Neural cell (in vitro differentiated cells): ENCODE measurements around the gene PRRT1. TPM values are rescaled to one million over a fixed set of nuclear protein-coding genes. Genes with fewer than 3 reads are reported as not detected.

Experiments
- H2AFZ ChIP-seq: fragments of 200-600, 300-800 bp; sonication (generic), shearing (Covaris generic); 2 replicates; pipeline ENCODE4 v1.6.0; 2014; ENCODE audit warnings: low read depth, mild to moderate bottlenecking, antibody characterized with exemption, low read length, moderate library complexity
- H3F3A ChIP-seq: fragments of 200-600 bp; shearing (Covaris generic); 2 replicates; pipeline ENCODE4 v1.6.1; 2016; ENCODE audit warnings: mild to moderate bottlenecking, moderate library complexity, mixed read lengths, antibody characterized with exemption, low read length; ENCODE audit not compliant: insufficient read depth, poor library complexity, severe bottlenecking
- H3K27ac ChIP-seq: fragments of 200-600, 300-800 bp; sonication (generic), shearing (Covaris generic); 2 replicates; pipeline ENCODE4 v1.5.1; 2014; ENCODE audit warnings: mild to moderate bottlenecking, low read length, moderate library complexity
- H3K27me3 ChIP-seq: fragments of 300-800, 200-600 bp; sonication (generic), shearing (Covaris generic); 2 replicates; pipeline ENCODE4 v1.6.0; 2014; ENCODE audit warnings: mild to moderate bottlenecking, low read depth, low read length, moderate library complexity; ENCODE audit not compliant: insufficient read depth
- H3K36me3 ChIP-seq: fragments of 300-800, 200-600 bp; sonication (generic), shearing (Covaris generic); 2 replicates; pipeline ENCODE4 v1.5.1; 2014; ENCODE audit warnings: mild to moderate bottlenecking, antibody characterized with exemption, low read length, moderate library complexity; ENCODE audit not compliant: insufficient read depth
- H3K4me2 ChIP-seq: fragments of 300-800, 200-600 bp; sonication (generic), shearing (Covaris generic); 2 replicates; pipeline ENCODE4 v1.6.0; 2014; ENCODE audit warnings: mild to moderate bottlenecking, low read length
- H3K4me3 ChIP-seq: fragments of 300-800, 200-600 bp; sonication (generic), shearing (Covaris generic); 2 replicates; pipeline ENCODE4 v1.5.1; 2014; ENCODE audit warnings: mild to moderate bottlenecking, low read length, moderate library complexity
- H3K79me2 ChIP-seq: fragments of 200-600 bp; shearing (Covaris generic); replicated peaks from 2 replicates; pipeline ENCODE4 v1.6.0; 2014; ENCODE audit warnings: mild to moderate bottlenecking, low read length, moderate library complexity; ENCODE audit not compliant: insufficient read depth
- H3K9ac ChIP-seq: fragments of 300-800, 200-600 bp; sonication (generic), shearing (Covaris generic); 2 replicates; pipeline ENCODE4 v1.6.1; 2016; ENCODE audit warnings: mild to moderate bottlenecking, low read length, mixed read lengths
- H3K9me2 ChIP-seq: fragments of 200-600 bp; shearing (Covaris generic); 2 replicates; pipeline ENCODE4 v1.6.1; 2016; ENCODE audit warnings: mild to moderate bottlenecking, low read length, mixed read lengths; ENCODE audit not compliant: insufficient read depth
- H3K9me3 ChIP-seq: fragments of 200-600, 300-800 bp; sonication (generic), shearing (Covaris generic); 2 replicates; pipeline ENCODE4 v1.6.1; 2016; ENCODE audit warnings: mild to moderate bottlenecking, mixed run types, low read length, moderate library complexity, mixed read lengths
- H4K20me1 ChIP-seq: fragments of 200-600 bp; shearing (Covaris generic); 2 replicates; pipeline ENCODE4 v1.6.1; 2016; ENCODE audit warnings: mild to moderate bottlenecking, mixed run types; ENCODE audit not compliant: insufficient read depth
- EP300 ChIP-seq: fragments of 450-650 bp; conservative IDR thresholded peaks from 2 replicates; pipeline ENCODE4 v1.6.1; 2014; ENCODE audit warnings: antibody characterized with exemption, mild to moderate bottlenecking, moderate library complexity; ENCODE audit not compliant: poor library complexity, severe bottlenecking
- EZH2 ChIP-seq: fragments of 200-600, 300-800 bp; shearing (Covaris generic), sonication (generic); IDR thresholded peaks from 2 replicates; pipeline ENCODE4 v1.6.1; 2014; ENCODE audit warnings: antibody characterized with exemption, low read length, borderline replicate concordance, mild to moderate bottlenecking; ENCODE audit not compliant: insufficient read depth, poor library complexity, severe bottlenecking
- MXI1 ChIP-seq: fragments of 450-650 bp; conservative IDR thresholded peaks from 2 replicates; pipeline ENCODE4 v1.6.1; 2014; ENCODE audit warnings: antibody characterized with exemption, mild to moderate bottlenecking; ENCODE audit not compliant: poor library complexity, severe bottlenecking
- POLR2AphosphoS5 ChIP-seq: IDR thresholded peaks from 2 replicates; pipeline ENCODE4 v1.6.1; 2012
- RAD21 ChIP-seq: fragments of 450-650 bp; conservative IDR thresholded peaks from 2 replicates; pipeline ENCODE4 v1.6.1; 2014; ENCODE audit warnings: antibody characterized with exemption, mild to moderate bottlenecking, moderate library complexity
- SMC3 ChIP-seq: fragments of 450-650 bp; conservative IDR thresholded peaks from 2 replicates; pipeline ENCODE4 v1.6.1; 2014; ENCODE audit warnings: antibody characterized with exemption, mild to moderate bottlenecking, moderate library complexity; ENCODE audit not compliant: poor library complexity
- TAF1 ChIP-seq: IDR thresholded peaks from 2 replicates; pipeline ENCODE4 v1.6.1; 2012; ENCODE audit warnings: low read depth
- polyA plus RNA-seq: library from polyadenylated mRNA; depleted of rRNA; stranded (reverse); fragments of >200 nt; gene quantifications from 2 replicates; pipeline ENCODE4 v1.2.3, GENCODE V29; 2014
- TF ChIP-seq, protein P1 (sequence below): IDR thresholded peaks from 2 replicates; pipeline ENCODE4 v1.6.1; 2012; ENCODE audit warnings: borderline replicate concordance
- TF ChIP-seq, protein P2 (sequence below): fragments of 450-650 bp; IDR thresholded peaks from 2 replicates; pipeline ENCODE4 v1.5.1; 2014; ENCODE audit warnings: antibody characterized with exemption, mild to moderate bottlenecking, moderate library complexity; ENCODE audit not compliant: poor library complexity, severe bottlenecking

Gene PRRT1
- polyA plus RNA-seq, 1 donor from 2014 or later = 0.22 TPM

DNA sequence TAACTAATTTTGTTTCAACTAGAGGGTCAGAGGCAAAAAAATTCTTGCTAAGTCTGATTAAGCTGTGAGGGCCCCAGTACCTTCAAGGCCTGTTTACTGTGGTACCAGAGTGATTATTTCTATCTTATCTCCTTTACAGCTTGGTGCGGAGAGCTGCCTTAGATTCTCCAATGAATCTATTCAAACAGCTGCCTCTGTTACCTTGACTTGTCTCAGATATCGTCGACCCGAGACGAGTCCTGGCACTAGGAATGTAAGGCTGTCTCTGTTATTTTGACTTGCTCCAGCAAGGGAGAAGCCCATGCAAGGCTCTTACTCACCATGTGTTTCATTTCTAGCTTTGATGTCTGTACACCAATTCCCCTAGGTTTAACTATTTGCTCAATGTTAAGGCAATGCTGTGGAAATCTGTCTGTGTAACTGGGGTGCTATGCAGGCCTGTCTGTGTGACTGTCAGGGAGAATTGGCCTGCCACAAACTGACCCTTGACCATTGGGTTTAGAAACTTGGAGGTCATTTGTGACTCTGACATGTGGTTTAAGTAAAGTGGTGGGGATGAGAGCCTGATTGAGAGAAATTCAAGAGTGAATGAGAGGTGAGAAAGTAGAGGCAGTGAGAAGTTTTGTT lies 11.2 kb downstream of the PRRT1 start:
- H3K79me2 ChIP-seq = no peaks in the 10 kb centered on the region
- TF ChIP-seq EP300 (no peak), MXI1 (no peak), TAF1 (no peak), POLR2AphosphoS5 (no peak), EZH2 (no peak)
- TF ChIP-seq, protein P1, sequence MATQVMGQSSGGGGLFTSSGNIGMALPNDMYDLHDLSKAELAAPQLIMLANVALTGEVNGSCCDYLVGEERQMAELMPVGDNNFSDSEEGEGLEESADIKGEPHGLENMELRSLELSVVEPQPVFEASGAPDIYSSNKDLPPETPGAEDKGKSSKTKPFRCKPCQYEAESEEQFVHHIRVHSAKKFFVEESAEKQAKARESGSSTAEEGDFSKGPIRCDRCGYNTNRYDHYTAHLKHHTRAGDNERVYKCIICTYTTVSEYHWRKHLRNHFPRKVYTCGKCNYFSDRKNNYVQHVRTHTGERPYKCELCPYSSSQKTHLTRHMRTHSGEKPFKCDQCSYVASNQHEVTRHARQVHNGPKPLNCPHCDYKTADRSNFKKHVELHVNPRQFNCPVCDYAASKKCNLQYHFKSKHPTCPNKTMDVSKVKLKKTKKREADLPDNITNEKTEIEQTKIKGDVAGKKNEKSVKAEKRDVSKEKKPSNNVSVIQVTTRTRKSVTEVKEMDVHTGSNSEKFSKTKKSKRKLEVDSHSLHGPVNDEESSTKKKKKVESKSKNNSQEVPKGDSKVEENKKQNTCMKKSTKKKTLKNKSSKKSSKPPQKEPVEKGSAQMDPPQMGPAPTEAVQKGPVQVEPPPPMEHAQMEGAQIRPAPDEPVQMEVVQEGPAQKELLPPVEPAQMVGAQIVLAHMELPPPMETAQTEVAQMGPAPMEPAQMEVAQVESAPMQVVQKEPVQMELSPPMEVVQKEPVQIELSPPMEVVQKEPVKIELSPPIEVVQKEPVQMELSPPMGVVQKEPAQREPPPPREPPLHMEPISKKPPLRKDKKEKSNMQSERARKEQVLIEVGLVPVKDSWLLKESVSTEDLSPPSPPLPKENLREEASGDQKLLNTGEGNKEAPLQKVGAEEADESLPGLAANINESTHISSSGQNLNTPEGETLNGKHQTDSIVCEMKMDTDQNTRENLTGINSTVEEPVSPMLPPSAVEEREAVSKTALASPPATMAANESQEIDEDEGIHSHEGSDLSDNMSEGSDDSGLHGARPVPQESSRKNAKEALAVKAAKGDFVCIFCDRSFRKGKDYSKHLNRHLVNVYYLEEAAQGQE = no peak
- TF ChIP-seq, protein P2, sequence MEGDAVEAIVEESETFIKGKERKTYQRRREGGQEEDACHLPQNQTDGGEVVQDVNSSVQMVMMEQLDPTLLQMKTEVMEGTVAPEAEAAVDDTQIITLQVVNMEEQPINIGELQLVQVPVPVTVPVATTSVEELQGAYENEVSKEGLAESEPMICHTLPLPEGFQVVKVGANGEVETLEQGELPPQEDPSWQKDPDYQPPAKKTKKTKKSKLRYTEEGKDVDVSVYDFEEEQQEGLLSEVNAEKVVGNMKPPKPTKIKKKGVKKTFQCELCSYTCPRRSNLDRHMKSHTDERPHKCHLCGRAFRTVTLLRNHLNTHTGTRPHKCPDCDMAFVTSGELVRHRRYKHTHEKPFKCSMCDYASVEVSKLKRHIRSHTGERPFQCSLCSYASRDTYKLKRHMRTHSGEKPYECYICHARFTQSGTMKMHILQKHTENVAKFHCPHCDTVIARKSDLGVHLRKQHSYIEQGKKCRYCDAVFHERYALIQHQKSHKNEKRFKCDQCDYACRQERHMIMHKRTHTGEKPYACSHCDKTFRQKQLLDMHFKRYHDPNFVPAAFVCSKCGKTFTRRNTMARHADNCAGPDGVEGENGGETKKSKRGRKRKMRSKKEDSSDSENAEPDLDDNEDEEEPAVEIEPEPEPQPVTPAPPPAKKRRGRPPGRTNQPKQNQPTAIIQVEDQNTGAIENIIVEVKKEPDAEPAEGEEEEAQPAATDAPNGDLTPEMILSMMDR = no peak
- no peaks in the 10 kb centered on the region for H4K20me1 ChIP-seq
- no peak overlapping the region for H3K4me2 ChIP-seq
- no peaks in the 10 kb centered on the region for H3F3A ChIP-seq
- no peak overlapping the region for H3K9ac ChIP-seq
- H3K9me2 ChIP-seq = no peaks in the 10 kb centered on the region
- H3K27ac ChIP-seq = no peak overlapping the region
- no peaks in the 10 kb centered on the region for H3K27me3 ChIP-seq
- no peaks in the 10 kb centered on the region for H3K9me3 ChIP-seq
- H2AFZ ChIP-seq = no peak overlapping the region
- no peaks in the 10 kb centered on the region for H3K36me3 ChIP-seq
- no peak overlapping the region for H3K4me3 ChIP-seq

DNA sequence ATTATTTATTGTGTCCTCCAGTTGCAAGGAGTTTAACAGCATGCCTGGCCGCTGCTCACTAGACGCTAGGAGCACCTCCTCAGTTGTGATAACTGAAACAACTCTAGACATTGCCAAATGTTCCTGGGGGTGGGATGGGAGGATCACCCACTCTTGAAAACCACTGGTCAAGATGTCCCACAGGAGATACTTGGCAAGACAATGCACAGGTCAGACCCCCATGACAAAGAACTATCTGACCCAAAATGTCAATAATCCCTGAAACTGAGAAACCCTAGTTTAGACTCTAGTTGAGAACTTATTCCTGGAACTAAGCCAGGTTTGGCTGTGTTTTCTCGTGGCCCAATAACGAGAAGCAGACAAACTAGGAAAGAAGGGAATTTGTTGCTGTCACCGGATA lies 12.1 kb downstream of the PRRT1 start:
- Histone ChIP-seq H3K9ac (no peak overlapping the region), H3K4me2 (no peak overlapping the region), H3F3A (no peaks in the 10 kb centered on the region), H3K27ac (no peak overlapping the region), H3K9me3 (no peaks in the 10 kb centered on the region), H3K4me3 (no peak overlapping the region), H3K9me2 (no peaks in the 10 kb centered on the region), H3K79me2 (no peaks in the 10 kb centered on the region), H3K27me3 (no peaks in the 10 kb centered on the region), H3K36me3 (no peaks in the 10 kb centered on the region), H2AFZ (no peak overlapping the region), H4K20me1 (no peaks in the 10 kb centered on the region)
- TF ChIP-seq POLR2AphosphoS5 = no peak
- TF ChIP-seq MXI1 = no peak
- TF ChIP-seq, protein P2 = no peak
- TF ChIP-seq, protein P1 = no peak
- no peak for TF ChIP-seq EP300
- no peak for TF ChIP-seq RAD21
- no peak for TF ChIP-seq EZH2
- no peak for TF ChIP-seq TAF1
- no peak for TF ChIP-seq SMC3
